HG02885 (cell line): Measurements from ENCODE around the gene TSPAN11.

Experiments used
- ATAC-seq: cut with Tn5 transposase; IDR thresholded peaks from one replicate; pipeline ENCODE4 v1.9.1; 2021; ENCODE audit warnings: mild to moderate bottlenecking; ENCODE audit not compliant: unreplicated experiment, poor library complexity

TSPAN11 gene

DNA sequence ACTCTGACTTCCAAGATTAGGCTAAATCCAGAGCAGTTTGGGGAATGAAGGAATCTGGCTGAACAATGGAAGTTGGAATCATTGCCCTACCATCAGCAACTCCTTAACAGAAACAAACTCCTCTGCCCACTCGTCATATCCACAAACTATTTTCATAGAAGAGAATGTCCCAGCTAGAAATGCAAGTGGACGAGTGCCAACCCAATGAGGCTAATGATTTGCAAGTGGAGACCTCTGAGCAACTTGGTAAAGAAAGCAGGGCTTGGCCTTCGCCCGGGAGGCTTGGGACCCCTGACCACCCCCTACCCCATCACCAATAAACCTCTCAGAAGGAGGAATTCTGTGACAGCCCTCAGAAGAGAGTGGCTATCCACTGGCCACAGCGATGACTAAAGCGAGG lies 107.1 kb downstream of the TSPAN11 start:
- no peak for ATAC-seq

DNA sequence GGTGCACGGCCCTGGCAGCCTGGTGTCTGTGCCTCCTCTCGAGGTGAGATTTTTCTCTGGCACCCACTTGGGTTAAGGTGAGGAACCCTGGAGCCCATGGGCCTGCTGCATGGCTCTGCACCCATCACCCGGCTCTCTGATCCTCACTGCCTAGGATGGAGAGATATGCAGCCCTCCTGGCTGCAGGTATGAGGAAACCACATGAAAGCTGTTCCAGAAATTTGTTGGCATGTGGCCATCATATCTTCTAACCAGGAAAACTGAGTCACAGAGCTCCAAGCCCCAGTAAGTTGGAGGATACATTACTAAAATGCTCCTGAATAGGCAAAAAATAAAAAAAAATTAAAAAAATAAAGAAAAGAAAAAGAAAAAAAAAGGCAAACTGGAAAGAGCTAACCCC lies 107.8 kb downstream of the TSPAN11 start:
- ATAC-seq, result no peak

DNA sequence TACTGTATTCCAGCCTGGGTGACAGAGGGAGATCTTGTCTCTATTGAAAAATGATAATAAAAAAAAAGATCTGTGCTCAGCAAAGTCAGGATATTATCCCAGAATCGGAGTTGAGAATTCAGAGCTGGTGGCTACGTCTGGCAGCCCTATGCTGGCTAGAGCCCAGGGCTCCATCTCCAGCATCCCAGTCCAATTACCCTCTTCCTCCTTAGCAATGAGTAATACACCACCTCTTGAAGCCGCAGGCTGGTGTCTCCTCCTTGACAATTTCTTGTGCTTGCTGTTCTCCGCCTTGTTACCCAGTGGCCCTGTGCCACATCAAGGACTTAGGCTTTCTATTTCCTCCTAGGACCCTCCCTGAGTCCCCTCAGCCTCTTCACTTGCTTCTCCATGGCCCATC lies 108.7 kb downstream of the TSPAN11 start:
- ATAC-seq, result no peak

DNA sequence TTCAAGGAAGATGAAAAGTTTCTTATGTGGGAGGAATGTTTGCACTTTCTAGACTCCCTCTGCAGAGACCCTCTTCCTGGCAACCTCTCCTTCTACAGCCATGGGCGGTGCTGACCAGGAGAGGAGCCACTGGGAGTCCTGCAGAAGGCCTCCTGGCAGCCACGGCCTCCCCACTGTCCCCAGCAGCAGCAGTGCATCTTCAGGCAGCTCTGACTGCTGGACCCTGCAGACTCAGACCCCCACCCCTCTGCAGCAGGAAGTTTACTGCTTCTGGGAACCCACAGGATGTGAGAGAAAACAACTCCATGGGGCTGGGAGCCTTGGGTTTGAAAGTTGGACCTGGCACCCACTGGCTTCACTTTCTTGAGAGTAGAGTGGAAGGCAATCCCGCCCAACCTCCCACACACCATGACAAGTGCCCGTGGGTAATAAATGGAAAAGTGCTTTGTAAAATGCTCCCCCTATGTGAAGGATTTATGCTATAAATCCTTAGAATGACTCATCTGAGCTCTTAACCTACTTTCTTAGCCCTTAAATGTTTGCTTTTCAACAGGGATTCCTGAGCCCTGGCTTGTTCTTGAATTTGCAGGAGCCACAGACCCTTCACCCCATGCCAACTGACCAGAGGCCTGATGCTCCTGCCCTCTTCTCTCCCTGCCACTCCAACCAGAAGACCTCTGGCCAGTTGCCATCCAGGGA lies 109.6 kb downstream of the TSPAN11 start:
- ATAC-seq, result no peak

DNA sequence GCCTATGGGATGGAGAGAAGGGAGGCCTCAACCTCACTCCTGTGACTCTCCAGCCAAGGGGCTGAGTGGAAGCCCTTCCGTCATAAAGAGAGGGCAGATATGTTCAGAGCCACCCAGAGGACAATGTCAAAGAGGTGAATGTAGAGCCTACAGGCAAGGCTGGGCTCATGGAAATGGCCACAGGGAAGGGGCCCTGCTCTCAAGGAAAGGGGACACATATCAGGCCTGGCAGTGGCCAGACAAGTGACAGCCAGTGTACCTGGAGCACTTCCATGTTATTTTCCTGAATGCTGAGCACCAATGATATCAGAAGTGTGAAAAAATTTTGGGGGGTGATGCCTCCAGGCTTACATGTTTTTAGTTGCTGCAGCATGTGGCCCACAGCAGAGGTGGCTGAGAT lies 110.5 kb downstream of the TSPAN11 start:
- ATAC-seq, result no peak

DNA sequence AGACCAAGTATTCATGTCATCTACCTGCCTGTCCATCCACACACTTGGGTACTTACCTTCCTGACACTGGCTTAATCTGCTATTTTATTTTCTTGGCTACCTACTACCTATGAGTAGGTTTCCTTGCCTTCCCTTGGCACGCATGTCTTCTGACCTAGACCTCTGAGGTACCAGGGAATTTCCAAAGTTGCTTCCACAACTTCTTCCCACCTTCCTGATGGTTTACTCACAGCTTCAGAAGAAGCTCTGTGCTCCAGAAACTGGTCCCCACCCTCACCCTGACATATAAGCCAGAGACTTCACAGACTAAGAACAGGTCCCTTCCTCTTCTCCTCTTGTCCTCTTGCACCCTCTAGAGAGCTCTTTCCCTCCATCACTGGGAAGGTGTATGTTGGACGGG lies 111.4 kb downstream of the TSPAN11 start:
- ATAC-seq, result no peak

DNA sequence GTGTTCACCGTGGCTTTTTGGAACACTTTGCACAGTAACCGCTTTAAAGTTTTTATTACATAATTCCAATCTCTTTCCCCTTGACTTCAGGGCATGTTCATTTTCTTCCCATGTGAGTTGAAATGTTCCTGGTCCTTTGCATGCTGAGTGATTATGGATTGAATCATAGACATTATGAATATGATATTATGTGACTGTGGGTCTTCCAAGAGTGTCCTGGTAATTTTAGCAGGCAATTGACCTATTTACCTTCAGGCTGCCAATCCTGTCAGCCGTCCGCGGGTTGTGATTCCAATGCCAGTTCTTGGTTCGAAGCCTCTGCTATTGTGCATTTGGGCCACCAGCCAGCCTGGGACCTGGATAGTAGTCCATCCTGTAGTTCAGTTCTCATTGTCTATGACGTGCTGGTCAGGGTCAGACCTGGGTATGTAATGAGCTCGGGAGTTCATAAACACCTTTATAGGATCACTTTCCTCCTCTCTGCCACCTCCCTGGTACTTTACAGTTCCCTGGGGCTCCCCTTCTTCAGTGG lies 114.6 kb downstream of the TSPAN11 start:
- no peak for ATAC-seq
